K562 (cell line): Measurements from ENCODE around the gene CTRL. TPM values are rescaled to one million over a fixed set of nuclear protein-coding genes. Genes with fewer than 3 reads are reported as not detected.

Source experiments
- ATAC-seq: fragments of 200-7000 bp; cut with Tn5 transposase; 3 replicates; pipeline ENCODE4 v1.9.1; 2020; ENCODE audit warnings: moderate library complexity
- BruUV-seq: library from RNA; stranded (reverse); fragments of 400-500 nt; replicated peaks from 2 replicates; lab custom pipeline; 2021; lab: Mats Ljungman, UMichigan
- CTCF ChIA-PET: fragments of 300-600 bp; formaldehyde crosslinking; extraction: SDS; loops from one replicate; lab custom pipeline; 2021; ENCODE audit warnings: low intra/inter-chr PET ratio; lab: Yijun Ruan, JAX
- POLR2A ChIA-PET: fragments of 300-600, 350-650 bp; sonication (Branson Sonifier 250); formaldehyde crosslinking; extraction: SDS; loops from one replicate; lab custom pipeline; 2021; ENCODE audit warnings: antibody characterized with exemption, inconsistent platforms; lab: Yijun Ruan, JAX
- DNase-seq, 4 experiments: peaks; one replicate each; pipeline versions ENCODE4 v3.0.0 to v3.0.0-alpha.2; 2011 to 2018; ENCODE audit warnings: low spot score in 3 of 4, mixed read lengths in 3 of 4; ENCODE audit errors: extremely low read depth in 1 of 4
- FAIRE-seq: peaks from 2 replicates; lab custom pipeline; 2011; peaks lifted over from hg19 to GRCh38; lab: Jason Lieb, UNC
- H2AFZ ChIP-seq: 2 replicates; pipeline ENCODE4 v1.6.0; 2011; ENCODE audit warnings: low read depth, low read length, control low read depth, inconsistent platforms
- H3K27ac ChIP-seq: fragments of 200-600 bp; 3 replicates; pipeline ENCODE4 v1.8.0; 2011; ENCODE audit warnings: low read depth, mild to moderate bottlenecking, control low read depth, inconsistent platforms, low read length, moderate library complexity, mixed read lengths; ENCODE audit errors: extremely low read depth
- H3K27me3 ChIP-seq, 2 experiments: fragments of 300-600 bp in 1 of 2; 2 replicates in 1 of 2; 3 replicates in 1 of 2; pipeline versions ENCODE4 v1.6.0 to v1.8.0; 2011; ENCODE audit warnings: inconsistent platforms in 2 of 2, low read length in 2 of 2, mild to moderate bottlenecking in 1 of 2, mixed read lengths in 1 of 2, moderate library complexity in 1 of 2; ENCODE audit not compliant: control insufficient read depth in 2 of 2, insufficient read depth in 2 of 2
- H3K36me3 ChIP-seq: fragments of 300-600 bp; 3 replicates; pipeline ENCODE4 v1.8.0; 2011; ENCODE audit warnings: mild to moderate bottlenecking, low read length, inconsistent platforms; ENCODE audit not compliant: control insufficient read depth, insufficient read depth
- H3K4me1 ChIP-seq, 2 experiments: fragments of 200-600 bp in 1 of 2; replicated peaks in 1 of 2; 2 replicates in 1 of 2; 3 replicates in 1 of 2; pipeline versions ENCODE4 v1.5.1 to v1.8.0; 2011; ENCODE audit warnings: inconsistent platforms in 2 of 2, low read length in 2 of 2, mild to moderate bottlenecking in 1 of 2, mixed read lengths in 1 of 2, moderate library complexity in 1 of 2; ENCODE audit not compliant: control insufficient read depth in 2 of 2, insufficient read depth in 2 of 2
- H3K4me2 ChIP-seq: 2 replicates; pipeline ENCODE4 v1.6.1; 2011; ENCODE audit warnings: low read length, control low read depth, inconsistent platforms, mixed read lengths; ENCODE audit not compliant: insufficient read depth
- H3K4me3 ChIP-seq: fragments of 200-600 bp; sonication (generic), shearing (Covaris generic); 2 replicates; pipeline ENCODE4 v1.5.1; 2016; ENCODE audit warnings: control low read depth, inconsistent platforms
- H3K79me2 ChIP-seq: fragments of 200-600 bp; 3 replicates; pipeline ENCODE4 v1.8.0; 2011; ENCODE audit warnings: low read length, inconsistent platforms; ENCODE audit not compliant: control insufficient read depth, insufficient read depth
- H3K9ac ChIP-seq, 2 experiments: 2 replicates each; pipeline versions ENCODE4 v1.6.0 to v1.6.1; 2011; ENCODE audit warnings: low read depth in 2 of 2, low read length in 2 of 2, control low read depth in 1 of 2, inconsistent platforms in 1 of 2, mild to moderate bottlenecking in 1 of 2, mixed read lengths in 1 of 2; ENCODE audit not compliant: insufficient read depth in 1 of 2
- H3K9me1 ChIP-seq: one replicate; pipeline ENCODE4 v1.6.0; 2011; ENCODE audit warnings: inconsistent platforms, mild to moderate bottlenecking, low read length, moderate library complexity; ENCODE audit not compliant: control insufficient read depth, insufficient read depth
- H3K9me3 ChIP-seq: replicated peaks from 2 replicates; pipeline ENCODE4 v1.5.1; 2011; ENCODE audit warnings: low read depth, low read length, inconsistent platforms; ENCODE audit not compliant: control insufficient read depth, insufficient read depth
- H4K20me1 ChIP-seq: replicated peaks from 2 replicates; pipeline ENCODE4 v1.6.1; 2011; ENCODE audit warnings: low read length, inconsistent platforms, mixed read lengths; ENCODE audit not compliant: control insufficient read depth, insufficient read depth
- L3MBTL2 ChIP-seq: fragments of 450-650 bp; IDR thresholded peaks from 2 replicates; pipeline ENCODE4 v1.6.1; 2016; ENCODE audit warnings: mild to moderate bottlenecking, moderate library complexity
- RAD21 ChIP-seq, 2 experiments: fragments of 250-450 bp in 1 of 2; fragments of 450-650 bp in 1 of 2; sonication (Bioruptor Pico) in 1 of 2; formaldehyde crosslinking in 1 of 2; IDR thresholded peaks in 1 of 2; conservative IDR thresholded peaks in 1 of 2; 2 replicates each; pipeline versions ENCODE4 v1.4.0 to v1.8.0; 2020 to 2022; ENCODE audit warnings: mild to moderate bottlenecking in 2 of 2, moderate library complexity in 1 of 2
- SMC3 ChIP-seq: conservative IDR thresholded peaks from 2 replicates; pipeline ENCODE4 v1.6.1; 2011; ENCODE audit warnings: low read depth, low read length, improper control_type of control experiment; ENCODE audit not compliant: insufficient read depth
- TSC22D4 ChIP-seq: fragments of 450-650 bp; IDR thresholded peaks from 2 replicates; pipeline ENCODE4 v1.6.1; 2016; ENCODE audit warnings: missing genetic modification characterization, missing biosample characterization, control low read depth
- WGBS: fragments of 100-300 bp; shearing (Covaris generic); methylation state at CpG from one replicate; pipeline ENCODE4 v1.1.6; 2016; ENCODE audit warnings: low coverage, mixed read lengths; ENCODE audit not compliant: insufficient coverage; ENCODE audit errors: missing lambda C conversion rate; 5-methylcytosine and 5-hydroxymethylcytosine counted together
- in situ Hi-C: fragments of 300-500 bp; cut with MboI; formaldehyde crosslinking; loops from 4 replicates; pipeline ENCODE4 v1.15.0; 2018; ENCODE audit warnings: inconsistent platforms, mixed read lengths
- intact Hi-C: fragments of 100-400 bp; cut with micrococcal nuclease; formaldehyde crosslinking; loops from 2 replicates; pipeline ENCODE4 v1.14.2; 2022
- polyA plus RNA-seq, 8 experiments: library from polyadenylated mRNA; depleted of rRNA in 4 of 8; stranded (reverse) in 5 of 8; unstranded in 3 of 8; fragments of >200 nt; fragmentation: Nextera tagmentation in 2 of 8; fragmentation: Illumina TruSeq in 1 of 8; extraction: Ambion mirVana in 2 of 8; extraction: Trizol in 1 of 8; gene quantifications; 2 replicates each; pipeline versions ENCODE4 v1.2.1 to v1.2.3, GENCODE V29; 2011 to 2014; ENCODE audit warnings: inconsistent platforms in 1 of 8, missing spikeins in 1 of 8
- total RNA-seq, 7 experiments: library from RNA; depleted of rRNA in 6 of 7; stranded (reverse); fragments of >200 nt in 6 of 7; fragmentation: Illumina TruSeq in 2 of 7; extraction: Trizol in 2 of 7; gene quantifications; 2 replicates each; pipeline versions ENCODE4 v1.2.1 to v1.2.3, GENCODE V29; 2011 to 2021; ENCODE audit warnings: low replicate concordance in 1 of 7
- TF ChIP-seq, protein P1 (sequence below), 3 experiments: IDR thresholded peaks in 2 of 3; conservative IDR thresholded peaks in 1 of 3; 2 replicates each; pipeline ENCODE4 v1.5.1; 2011 to 2012; ENCODE audit warnings: low read length in 3 of 3, mild to moderate bottlenecking in 3 of 3, control low read depth in 2 of 3, improper control_type of control experiment in 1 of 3, inconsistent platforms in 1 of 3, low read depth in 1 of 3, mixed read lengths in 1 of 3, moderate library complexity in 1 of 3; ENCODE audit not compliant: insufficient read depth in 2 of 3
- TF ChIP-seq, protein P2 (sequence below), 2 experiments: fragments of 450-650 bp; formaldehyde crosslinking in 1 of 2; IDR thresholded peaks; 2 replicates each; pipeline versions ENCODE4 v1.4.0 to v1.6.1; 2014 to 2020; ENCODE audit warnings: mild to moderate bottlenecking in 2 of 2, borderline replicate concordance in 1 of 2, low read depth in 1 of 2

CTRL gene
- total and polyA plus RNA-seq, 9 of the 15 experiments (the other 6 are each of a cell fraction or from before 2014, with no cell fraction given): 1.4 to 5.6 (median 2.5) TPM

DNA sequence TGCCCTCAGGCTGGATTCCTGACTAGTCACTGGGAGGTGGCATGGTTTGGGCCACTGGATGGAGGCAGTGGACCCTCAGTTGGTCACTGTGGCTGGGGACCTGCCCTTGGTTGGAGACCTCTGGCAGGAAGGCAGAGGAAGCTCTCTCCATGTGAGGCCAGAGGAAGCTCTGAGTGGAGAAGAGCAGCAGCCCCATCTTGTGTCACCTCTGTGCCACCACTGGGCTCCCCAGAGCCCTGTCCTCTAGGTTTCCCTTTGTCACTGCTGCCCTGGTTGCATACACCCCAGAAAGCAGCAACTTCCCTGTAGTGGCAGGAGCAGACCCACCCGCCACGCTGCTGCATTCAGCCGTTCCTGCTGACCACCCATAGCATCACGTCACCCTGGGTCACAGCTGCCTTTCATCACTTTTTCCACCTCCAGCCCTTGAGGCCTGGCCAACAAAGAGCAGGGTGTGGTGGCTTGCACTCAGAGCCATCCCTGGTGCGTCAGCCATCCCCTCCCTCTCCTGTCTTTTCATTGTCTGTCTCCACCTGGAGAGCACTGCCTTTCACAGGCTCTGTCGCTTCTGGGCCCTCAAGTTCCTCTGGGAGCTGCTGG, 11.9 kb downstream of the CTRL start:
- Histone ChIP-seq H4K20me1 (peaks cover 36% of the 10 kb centered on the region), H3K4me3 (no peak overlapping the region), H3K9me1 (peaks cover 7% of the 10 kb centered on the region), H3K9ac (peak overlapping the region in 1 of 2 experiments; percentile 39; a peak in 1 of 4 replicates), H3K9me3 (no peaks in the 10 kb centered on the region), H3K79me2 (no peaks in the 10 kb centered on the region), H2AFZ (no peak overlapping the region), H3K27ac (no peak overlapping the region), H3K36me3 (no peaks in the 10 kb centered on the region; the same call in 2 of the 3 replicates), H3K27me3 (no peaks in the 10 kb centered on the region), H3K4me1 (peaks cover 22 to 28% of the 10 kb centered on the region in 2 experiments), H3K4me2 (no peak overlapping the region)
- ATAC-seq: peak; percentile 71
- BruUV-seq: no TSS peak
- no peak for FAIRE-seq
- ChIA-PET POLR2A (interaction anchor here (0.7 kb wide), 1 partner anchor 21 kb away, joined by 3 read pairs; no protein-coding TSS in a partner anchor), CTCF (interaction anchor here (1.0 to 1.6 kb wide), 4 partner anchors 9 to 247 kb away, joined by 4 to 10 read pairs (median 6); partner anchors contain the start of gene NRN1L)
- intact Hi-C loops (no loop called here), in situ Hi-C loops (loop anchor here (10.0 kb wide), 1 partner anchor 395 kb away; the partner anchor contains the start of gene RIPOR1)
- WGBS: 86% methylated on average over 2 of the region's 6 CpGs
- TF ChIP-seq SMC3 (peak; percentile 31; the same call in 1 of the 2 replicates), TSC22D4 (tag) (no peak), RAD21 (CRISPR knock-in tag; conservative IDR thresholded peaks at IDR 0.05 in 1 of 2, IDR thresholded peaks at IDR 0.05 in 1 of 2) (peak in 1 of 2 experiments; percentile 58; a peak in 2 of 4 replicates), L3MBTL2 (no peak)
- TF ChIP-seq, protein P1, sequence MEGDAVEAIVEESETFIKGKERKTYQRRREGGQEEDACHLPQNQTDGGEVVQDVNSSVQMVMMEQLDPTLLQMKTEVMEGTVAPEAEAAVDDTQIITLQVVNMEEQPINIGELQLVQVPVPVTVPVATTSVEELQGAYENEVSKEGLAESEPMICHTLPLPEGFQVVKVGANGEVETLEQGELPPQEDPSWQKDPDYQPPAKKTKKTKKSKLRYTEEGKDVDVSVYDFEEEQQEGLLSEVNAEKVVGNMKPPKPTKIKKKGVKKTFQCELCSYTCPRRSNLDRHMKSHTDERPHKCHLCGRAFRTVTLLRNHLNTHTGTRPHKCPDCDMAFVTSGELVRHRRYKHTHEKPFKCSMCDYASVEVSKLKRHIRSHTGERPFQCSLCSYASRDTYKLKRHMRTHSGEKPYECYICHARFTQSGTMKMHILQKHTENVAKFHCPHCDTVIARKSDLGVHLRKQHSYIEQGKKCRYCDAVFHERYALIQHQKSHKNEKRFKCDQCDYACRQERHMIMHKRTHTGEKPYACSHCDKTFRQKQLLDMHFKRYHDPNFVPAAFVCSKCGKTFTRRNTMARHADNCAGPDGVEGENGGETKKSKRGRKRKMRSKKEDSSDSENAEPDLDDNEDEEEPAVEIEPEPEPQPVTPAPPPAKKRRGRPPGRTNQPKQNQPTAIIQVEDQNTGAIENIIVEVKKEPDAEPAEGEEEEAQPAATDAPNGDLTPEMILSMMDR (IDR thresholded peaks at IDR 0.05 in 2 of 3, conservative IDR thresholded peaks at IDR 0.05 in 1 of 3; ENCODE audit: insufficient read depth in 2 of 3, low read depth in 1 of 3, low read length in 3 of 3): peak; percentile 49 to 69 (median 60)
- TF ChIP-seq, protein P2, sequence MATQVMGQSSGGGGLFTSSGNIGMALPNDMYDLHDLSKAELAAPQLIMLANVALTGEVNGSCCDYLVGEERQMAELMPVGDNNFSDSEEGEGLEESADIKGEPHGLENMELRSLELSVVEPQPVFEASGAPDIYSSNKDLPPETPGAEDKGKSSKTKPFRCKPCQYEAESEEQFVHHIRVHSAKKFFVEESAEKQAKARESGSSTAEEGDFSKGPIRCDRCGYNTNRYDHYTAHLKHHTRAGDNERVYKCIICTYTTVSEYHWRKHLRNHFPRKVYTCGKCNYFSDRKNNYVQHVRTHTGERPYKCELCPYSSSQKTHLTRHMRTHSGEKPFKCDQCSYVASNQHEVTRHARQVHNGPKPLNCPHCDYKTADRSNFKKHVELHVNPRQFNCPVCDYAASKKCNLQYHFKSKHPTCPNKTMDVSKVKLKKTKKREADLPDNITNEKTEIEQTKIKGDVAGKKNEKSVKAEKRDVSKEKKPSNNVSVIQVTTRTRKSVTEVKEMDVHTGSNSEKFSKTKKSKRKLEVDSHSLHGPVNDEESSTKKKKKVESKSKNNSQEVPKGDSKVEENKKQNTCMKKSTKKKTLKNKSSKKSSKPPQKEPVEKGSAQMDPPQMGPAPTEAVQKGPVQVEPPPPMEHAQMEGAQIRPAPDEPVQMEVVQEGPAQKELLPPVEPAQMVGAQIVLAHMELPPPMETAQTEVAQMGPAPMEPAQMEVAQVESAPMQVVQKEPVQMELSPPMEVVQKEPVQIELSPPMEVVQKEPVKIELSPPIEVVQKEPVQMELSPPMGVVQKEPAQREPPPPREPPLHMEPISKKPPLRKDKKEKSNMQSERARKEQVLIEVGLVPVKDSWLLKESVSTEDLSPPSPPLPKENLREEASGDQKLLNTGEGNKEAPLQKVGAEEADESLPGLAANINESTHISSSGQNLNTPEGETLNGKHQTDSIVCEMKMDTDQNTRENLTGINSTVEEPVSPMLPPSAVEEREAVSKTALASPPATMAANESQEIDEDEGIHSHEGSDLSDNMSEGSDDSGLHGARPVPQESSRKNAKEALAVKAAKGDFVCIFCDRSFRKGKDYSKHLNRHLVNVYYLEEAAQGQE (IDR thresholded peaks at IDR 0.05; ENCODE audit: borderline replicate concordance): peak; percentile 26; the same call in 1 of the 2 replicates
- TF ChIP-seq, protein P2 (CRISPR knock-in tag; IDR thresholded peaks at IDR 0.05; ENCODE audit: low read depth): no peak
- TF ChIP-seq, all 486 proteins: peak for 4
- DNase-seq: peak in 1 of 4 experiments; percentile 41
